ENCODE measurements around the gene SIK3.

Gene SIK3

GRCh38 chr11:117055469-117055868, 42.8 kb downstream of the SIK3 start:
- TF ChIP-seq CTCF (IDR thresholded peaks at IDR 0.05): no peak

- no peak for TF ChIP-seq CTCF (IDR thresholded peaks at IDR 0.05)
Measured at GRCh38 chr11:117054382-117054781, 43.8 kb downstream of the SIK3 start.

GRCh38 chr11:117052196-117053149, 45.8 kb downstream of the SIK3 start:
- TF ChIP-seq CTCF (IDR thresholded peaks at IDR 0.05): no peak

DNA sequence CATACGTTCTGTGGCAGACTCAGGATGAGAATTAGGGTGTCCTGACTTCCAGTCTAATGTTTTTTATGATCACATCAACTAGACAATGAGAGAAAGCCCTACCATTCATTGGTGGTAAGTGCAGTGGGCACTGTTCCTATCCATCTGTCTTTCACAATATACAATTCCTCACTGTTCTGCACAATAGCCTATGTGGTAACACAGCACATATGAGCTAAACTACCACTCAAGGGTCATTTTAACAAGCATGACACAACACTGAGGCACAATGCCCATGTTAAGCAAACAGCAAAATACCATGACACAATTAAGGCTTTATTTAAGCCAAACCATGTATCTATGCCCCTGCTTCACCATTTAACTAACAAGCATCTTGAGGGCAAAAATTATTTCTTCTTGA, 52.3 kb downstream of the SIK3 start:
- no peak for TF ChIP-seq CTCF (IDR thresholded peaks at IDR 0.05)

- no peak for TF ChIP-seq CTCF (IDR thresholded peaks at IDR 0.05)
Measured at GRCh38 chr11:117045196-117045595, 53.0 kb downstream of the SIK3 start.

DNA sequence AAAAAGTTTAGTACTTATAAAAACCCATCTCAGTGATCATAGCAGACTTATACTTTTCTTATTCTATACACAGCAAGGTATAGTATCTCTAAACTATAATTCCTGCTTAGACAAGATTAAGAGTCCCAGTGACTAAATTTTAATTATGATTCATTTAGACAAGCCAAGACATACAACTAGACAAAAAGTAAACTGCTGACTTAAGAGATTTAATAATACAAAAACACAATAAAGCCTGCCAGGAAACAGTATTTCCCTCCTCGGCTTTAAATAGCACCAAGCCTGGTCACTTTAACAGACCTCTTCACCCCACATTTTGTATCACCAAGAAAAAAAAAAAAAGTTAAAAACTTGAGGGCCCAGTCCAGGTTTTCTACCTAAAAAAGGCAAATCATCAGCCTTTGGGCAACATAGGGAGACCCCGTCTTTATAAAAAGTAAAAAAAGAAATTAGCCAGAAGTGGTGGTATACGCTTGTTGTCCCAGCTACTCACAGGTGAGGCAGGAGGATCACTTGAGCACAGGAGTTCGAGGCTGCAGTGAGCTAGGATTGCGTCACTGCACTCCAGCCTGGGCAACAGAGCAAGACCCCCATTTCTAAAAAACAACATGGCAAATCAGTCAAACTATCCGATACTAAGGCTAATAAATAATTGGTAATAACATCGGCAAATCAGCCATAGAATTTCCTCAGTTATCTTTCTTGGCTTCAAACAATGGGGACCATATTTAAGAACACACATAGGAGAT, 53.8 kb downstream of the SIK3 start:
- no peak for TF ChIP-seq CTCF (IDR thresholded peaks at IDR 0.05)

DNA sequence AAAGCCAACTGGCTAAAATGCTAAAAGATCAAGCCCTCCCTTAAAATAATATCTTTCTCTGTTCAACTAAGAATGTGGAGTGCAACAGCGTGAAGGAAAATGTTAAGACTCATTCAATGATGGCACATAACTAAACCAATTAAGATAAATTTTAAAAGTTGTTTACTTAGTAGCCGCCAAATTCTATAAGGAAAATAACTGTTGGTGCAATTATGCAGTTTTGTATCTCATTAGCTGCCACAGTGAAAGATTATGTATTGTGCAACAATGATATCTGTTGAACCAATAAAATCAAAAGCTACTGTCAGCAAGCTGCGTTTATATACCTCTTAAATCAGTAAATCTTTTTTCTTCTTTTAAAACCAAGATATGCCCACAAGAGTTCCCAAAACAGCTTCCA, 55.5 kb downstream of the SIK3 start:
- TF ChIP-seq CTCF (IDR thresholded peaks at IDR 0.05): no peak
